AG04449 (cell line): Measurements from ENCODE around the gene NFASC.

Experiments
- CTCF ChIA-PET: fragments of 350-600 bp; formaldehyde crosslinking; extraction: SDS; loops from one replicate; lab custom pipeline; 2021; ENCODE audit warnings: antibody characterized with exemption; lab: Yijun Ruan, JAX
- POLR2A ChIA-PET: fragments of 400-600, 350-600 bp; formaldehyde crosslinking; extraction: SDS; loops from one replicate; lab custom pipeline; 2020; ENCODE audit warnings: antibody characterized with exemption, inconsistent platforms; lab: Yijun Ruan, JAX
- DNase-seq: peaks from one replicate; pipeline ENCODE4 v3.0.0-alpha.2; 2010; ENCODE audit warnings: low read depth, low spot score
- H3K4me3 ChIP-seq: 2 replicates; pipeline ENCODE4 v1.5.1; 2011; ENCODE audit warnings: low read depth, mild to moderate bottlenecking, control low read depth, low read length
- TF ChIP-seq, protein P1 (sequence below): IDR thresholded peaks from one replicate; pipeline ENCODE4 v1.5.1; 2011; ENCODE audit warnings: mild to moderate bottlenecking, moderate library complexity, low read length, control low read depth, inconsistent platforms; ENCODE audit not compliant: insufficient read depth; ENCODE audit errors: missing control alignments

The NFASC gene

DNA sequence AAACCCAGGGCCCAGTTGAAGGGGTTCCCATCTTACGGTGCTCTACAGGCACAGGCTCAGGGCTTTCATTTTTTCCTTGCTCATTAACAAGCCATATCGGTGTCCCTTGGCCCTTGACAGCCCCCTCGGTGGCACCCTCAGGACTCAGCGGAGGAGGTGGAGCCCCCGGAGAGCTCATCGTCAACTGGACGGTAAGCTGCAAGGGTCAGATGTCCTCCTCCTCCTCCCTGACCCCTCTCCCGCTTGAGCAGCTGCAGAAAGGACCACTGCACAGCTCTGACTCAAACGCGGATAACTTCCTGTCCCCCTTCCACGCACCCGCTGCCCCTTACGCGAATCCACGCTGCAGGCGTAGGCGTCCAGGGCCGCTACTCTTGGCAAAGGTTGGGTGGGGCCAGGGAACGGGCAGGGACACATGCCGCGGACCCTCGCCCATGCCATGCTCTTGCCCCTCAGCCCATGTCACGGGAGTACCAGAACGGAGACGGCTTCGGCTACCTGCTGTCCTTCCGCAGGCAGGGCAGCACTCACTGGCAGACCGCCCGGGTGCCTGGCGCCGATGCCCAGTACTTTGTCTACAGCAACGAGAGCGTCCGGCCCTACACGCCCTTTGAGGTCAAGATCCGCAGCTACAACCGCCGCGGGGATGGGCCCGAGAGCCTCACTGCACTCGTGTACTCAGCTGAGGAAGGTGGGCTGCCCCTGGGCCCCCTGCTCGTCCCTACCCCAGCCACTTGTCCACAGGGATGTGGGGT, 198.9 kb downstream of the NFASC start:
- no peak overlapping the region for H3K4me3 ChIP-seq
- POLR2A ChIA-PET, result no interaction called here
- CTCF ChIA-PET, result interaction anchor here (0.9 to 4.9 kb wide), 5 partner anchors 8 to 187 kb away, joined by 3 to 51 read pairs (median 16); no protein-coding TSS in a partner anchor
- TF ChIP-seq, protein P1, sequence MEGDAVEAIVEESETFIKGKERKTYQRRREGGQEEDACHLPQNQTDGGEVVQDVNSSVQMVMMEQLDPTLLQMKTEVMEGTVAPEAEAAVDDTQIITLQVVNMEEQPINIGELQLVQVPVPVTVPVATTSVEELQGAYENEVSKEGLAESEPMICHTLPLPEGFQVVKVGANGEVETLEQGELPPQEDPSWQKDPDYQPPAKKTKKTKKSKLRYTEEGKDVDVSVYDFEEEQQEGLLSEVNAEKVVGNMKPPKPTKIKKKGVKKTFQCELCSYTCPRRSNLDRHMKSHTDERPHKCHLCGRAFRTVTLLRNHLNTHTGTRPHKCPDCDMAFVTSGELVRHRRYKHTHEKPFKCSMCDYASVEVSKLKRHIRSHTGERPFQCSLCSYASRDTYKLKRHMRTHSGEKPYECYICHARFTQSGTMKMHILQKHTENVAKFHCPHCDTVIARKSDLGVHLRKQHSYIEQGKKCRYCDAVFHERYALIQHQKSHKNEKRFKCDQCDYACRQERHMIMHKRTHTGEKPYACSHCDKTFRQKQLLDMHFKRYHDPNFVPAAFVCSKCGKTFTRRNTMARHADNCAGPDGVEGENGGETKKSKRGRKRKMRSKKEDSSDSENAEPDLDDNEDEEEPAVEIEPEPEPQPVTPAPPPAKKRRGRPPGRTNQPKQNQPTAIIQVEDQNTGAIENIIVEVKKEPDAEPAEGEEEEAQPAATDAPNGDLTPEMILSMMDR, result no peak
- DNase-seq, result no peak

DNA sequence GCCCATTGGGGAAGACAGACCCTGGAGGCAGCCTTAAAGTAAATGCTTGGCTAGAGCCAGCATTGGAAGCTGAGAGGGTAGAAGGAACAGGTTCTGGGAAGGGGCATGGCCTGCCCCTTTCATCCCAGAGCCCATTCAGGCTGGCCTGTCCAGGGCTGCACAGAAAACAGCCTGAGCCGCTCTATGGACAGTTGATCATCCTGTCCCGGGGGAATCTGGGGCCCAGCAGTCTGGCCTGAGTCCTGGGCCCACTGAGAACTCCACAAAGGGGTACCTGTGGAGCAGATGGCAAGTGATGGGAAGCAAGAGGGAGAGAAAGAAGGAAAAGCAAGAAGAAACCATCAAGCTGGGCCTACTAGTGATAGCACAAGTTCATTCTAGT, 200.4 kb downstream of the NFASC start:
- DNase-seq, result no peak
- POLR2A ChIA-PET, result no interaction called here
- CTCF ChIA-PET, result interaction anchor here (1.2 to 4.9 kb wide), 2 partner anchors 9 to 70 kb away, joined by 3 to 51 read pairs; no protein-coding TSS in a partner anchor
- TF ChIP-seq, protein P1, result no peak
- no peak overlapping the region for H3K4me3 ChIP-seq

DNA sequence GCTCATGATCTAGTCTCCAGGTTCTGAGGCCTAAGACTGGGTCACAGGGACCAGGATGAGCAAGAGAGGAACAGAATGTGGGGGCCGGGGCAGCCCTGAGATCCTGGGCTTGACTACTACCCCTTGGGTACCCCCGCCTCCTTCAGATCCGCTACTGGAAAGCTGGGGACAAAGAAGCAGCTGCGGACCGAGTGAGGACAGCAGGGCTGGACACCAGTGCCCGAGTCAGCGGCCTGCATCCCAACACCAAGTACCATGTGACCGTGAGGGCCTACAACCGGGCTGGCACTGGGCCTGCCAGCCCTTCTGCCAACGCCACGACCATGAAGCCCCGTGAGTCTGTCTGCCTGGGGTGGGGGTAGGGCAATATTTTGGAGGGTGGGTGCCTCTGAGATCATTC, 201.1 kb downstream of the NFASC start:
- TF ChIP-seq, protein P1, result no peak
- no peak overlapping the region for H3K4me3 ChIP-seq
- ChIA-PET CTCF (interaction anchor here (1.2 to 4.9 kb wide), 4 partner anchors 10 to 184 kb away, joined by 3 to 51 read pairs (median 4); no protein-coding TSS in a partner anchor), POLR2A (no interaction called here)
- DNase-seq, result no peak

DNA sequence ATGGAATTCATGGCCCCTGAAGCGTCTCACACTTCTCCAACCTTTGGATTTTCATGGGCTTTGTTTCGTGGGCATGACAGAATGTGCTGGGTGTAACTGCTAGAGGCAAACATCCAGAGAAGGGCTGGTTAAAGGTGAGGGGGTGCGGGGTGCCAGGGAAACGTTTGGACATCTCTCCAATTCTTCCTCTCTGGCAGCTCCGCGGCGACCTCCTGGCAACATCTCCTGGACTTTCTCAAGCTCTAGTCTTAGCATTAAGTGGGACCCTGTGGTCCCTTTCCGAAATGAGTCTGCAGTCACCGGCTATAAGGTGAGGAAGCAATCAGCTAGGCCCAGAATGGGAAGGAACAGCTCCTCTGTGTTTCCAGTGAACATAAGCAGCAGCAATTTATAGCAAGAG, 201.6 kb downstream of the NFASC start:
- DNase-seq, result no peak
- POLR2A ChIA-PET, result no interaction called here
- CTCF ChIA-PET, result interaction anchor here (1.3 to 4.9 kb wide), 3 partner anchors 10 to 184 kb away, joined by 3 to 51 read pairs (median 4); no protein-coding TSS in a partner anchor
- TF ChIP-seq, protein P1, result no peak
- no peak overlapping the region for H3K4me3 ChIP-seq
